HepG2 (cell line): ENCODE data around the gene NOP9. TPM values are rescaled to one million over a fixed set of nuclear protein-coding genes. Genes with fewer than 3 reads are reported as not detected.

ENCODE experiments used
- GFI1 ChIP-seq: sonication (generic); formaldehyde crosslinking; IDR thresholded peaks from 2 replicates; pipeline ENCODE4 v1.5.0; 2020; ENCODE audit warnings: missing genetic modification reagents, mild to moderate bottlenecking, borderline replicate concordance
- HIC2 ChIP-seq: sonication (generic); formaldehyde crosslinking; IDR thresholded peaks from 2 replicates; pipeline ENCODE4 v1.9.0; 2022; ENCODE audit warnings: low read depth, missing genetic modification reagents
- MAFG ChIP-seq: sonication (generic); formaldehyde crosslinking; IDR thresholded peaks from 2 replicates; pipeline ENCODE4 v1.5.1; 2020; ENCODE audit warnings: mild to moderate bottlenecking, missing genetic modification reagents
- MEIS1 ChIP-seq: sonication (generic); formaldehyde crosslinking; IDR thresholded peaks from 2 replicates; pipeline ENCODE4 v1.9.0; 2021; ENCODE audit warnings: mild to moderate bottlenecking, missing genetic modification reagents, moderate library complexity, borderline replicate concordance
- NKX3-1 ChIP-seq: sonication (generic); formaldehyde crosslinking; IDR thresholded peaks from 2 replicates; pipeline ENCODE4 v1.5.0; 2020; ENCODE audit warnings: missing genetic modification reagents
- RFX1 ChIP-seq: fragments of 450-650 bp; IDR thresholded peaks from 2 replicates; pipeline ENCODE4 v1.6.1; 2017
- SMAD3 ChIP-seq: sonication (generic); formaldehyde crosslinking; IDR thresholded peaks from 2 replicates; pipeline ENCODE4 v1.4.0; 2020; ENCODE audit warnings: missing genetic modification reagents
- SNAI1 ChIP-seq: sonication (generic); formaldehyde crosslinking; IDR thresholded peaks from 2 replicates; pipeline ENCODE4 v1.5.0; 2020; ENCODE audit warnings: mild to moderate bottlenecking, missing genetic modification reagents, borderline replicate concordance
- ZMAT3 ChIP-seq: sonication (generic); formaldehyde crosslinking; conservative IDR thresholded peaks from 2 replicates; pipeline ENCODE4 v1.7.0; 2021; ENCODE audit warnings: missing genetic modification reagents
- ZNF276 ChIP-seq: sonication (generic); formaldehyde crosslinking; IDR thresholded peaks from 2 replicates; pipeline ENCODE4 v1.4.0; 2020; ENCODE audit warnings: mild to moderate bottlenecking, low read depth, missing genetic modification reagents
- ZNF512 ChIP-seq: sonication (generic); formaldehyde crosslinking; IDR thresholded peaks from 2 replicates; pipeline ENCODE4 v1.4.0; 2020; ENCODE audit warnings: mild to moderate bottlenecking, missing genetic modification reagents
- ZNF609 ChIP-seq: sonication (generic); formaldehyde crosslinking; IDR thresholded peaks from 2 replicates; pipeline ENCODE4 v1.4.0; 2020; ENCODE audit warnings: mild to moderate bottlenecking, missing genetic modification reagents, borderline replicate concordance
- polyA plus RNA-seq, 8 experiments: library from polyadenylated mRNA; depleted of rRNA in 3 of 8; stranded (reverse) in 7 of 8; unstranded in 1 of 8; fragments of >200 nt; fragmentation: Illumina TruSeq in 4 of 8; extraction: Trizol in 4 of 8; gene quantifications; 2 replicates each; pipeline versions ENCODE4 v1.2.1 to v1.2.3, GENCODE V29; 2011 to 2016; ENCODE audit warnings: low read depth in 4 of 8, missing spikeins in 1 of 8, mixed read lengths in 1 of 8; ENCODE audit not compliant: insufficient read depth in 1 of 8
- total RNA-seq, 5 experiments: library from RNA; depleted of rRNA; stranded (reverse); fragments of >200 nt; fragmentation: Illumina TruSeq; extraction: Trizol; gene quantifications; 2 replicates each; pipeline ENCODE4 v1.2.3, GENCODE V29; 2016; ENCODE audit warnings: low read depth in 1 of 5
- TF ChIP-seq, protein P1 (sequence below): sonication (generic); formaldehyde crosslinking; IDR thresholded peaks from 2 replicates; pipeline ENCODE4 v1.5.0; 2020; ENCODE audit warnings: mild to moderate bottlenecking, missing genetic modification reagents
- TF ChIP-seq, protein P2 (sequence below): sonication (generic); formaldehyde crosslinking; conservative IDR thresholded peaks from 2 replicates; pipeline ENCODE4 v1.5.0; 2020; ENCODE audit warnings: missing genetic modification reagents

The NOP9 gene
- total and polyA plus RNA-seq, 2 of the 13 experiments (the other 11 are each of a cell fraction or from before 2014, with no cell fraction given) = 24.5 to 61.6 TPM

- TF ChIP-seq, protein P1, sequence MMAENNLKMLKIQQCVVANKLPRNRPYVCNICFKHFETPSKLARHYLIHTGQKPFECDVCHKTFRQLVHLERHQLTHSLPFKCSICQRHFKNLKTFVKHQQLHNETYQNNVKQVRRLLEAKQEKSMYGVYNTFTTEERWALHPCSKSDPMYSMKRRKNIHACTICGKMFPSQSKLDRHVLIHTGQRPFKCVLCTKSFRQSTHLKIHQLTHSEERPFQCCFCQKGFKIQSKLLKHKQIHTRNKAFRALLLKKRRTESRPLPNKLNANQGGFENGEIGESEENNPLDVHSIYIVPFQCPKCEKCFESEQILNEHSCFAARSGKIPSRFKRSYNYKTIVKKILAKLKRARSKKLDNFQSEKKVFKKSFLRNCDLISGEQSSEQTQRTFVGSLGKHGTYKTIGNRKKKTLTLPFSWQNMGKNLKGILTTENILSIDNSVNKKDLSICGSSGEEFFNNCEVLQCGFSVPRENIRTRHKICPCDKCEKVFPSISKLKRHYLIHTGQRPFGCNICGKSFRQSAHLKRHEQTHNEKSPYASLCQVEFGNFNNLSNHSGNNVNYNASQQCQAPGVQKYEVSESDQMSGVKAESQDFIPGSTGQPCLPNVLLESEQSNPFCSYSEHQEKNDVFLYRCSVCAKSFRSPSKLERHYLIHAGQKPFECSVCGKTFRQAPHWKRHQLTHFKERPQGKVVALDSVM = no peak
- TF ChIP-seq GFI1 (CRISPR knock-in tag) (no peak), ZNF512 (no peak), NKX3-1 (CRISPR knock-in tag) (no peak), SMAD3 (CRISPR knock-in tag) (peak; percentile 98), HIC2 (peak; percentile 54), MAFG (CRISPR knock-in tag) (no peak), ZNF276 (CRISPR knock-in tag) (peak; percentile 75), SNAI1 (CRISPR knock-in tag) (peak; percentile 91; the same call in 1 of the 2 replicates), RFX1 (no peak), ZMAT3 (peak; percentile 36), MEIS1 (CRISPR knock-in tag) (peak; percentile 96), ZNF609 (peak; percentile 88)
- TF ChIP-seq, protein P2, sequence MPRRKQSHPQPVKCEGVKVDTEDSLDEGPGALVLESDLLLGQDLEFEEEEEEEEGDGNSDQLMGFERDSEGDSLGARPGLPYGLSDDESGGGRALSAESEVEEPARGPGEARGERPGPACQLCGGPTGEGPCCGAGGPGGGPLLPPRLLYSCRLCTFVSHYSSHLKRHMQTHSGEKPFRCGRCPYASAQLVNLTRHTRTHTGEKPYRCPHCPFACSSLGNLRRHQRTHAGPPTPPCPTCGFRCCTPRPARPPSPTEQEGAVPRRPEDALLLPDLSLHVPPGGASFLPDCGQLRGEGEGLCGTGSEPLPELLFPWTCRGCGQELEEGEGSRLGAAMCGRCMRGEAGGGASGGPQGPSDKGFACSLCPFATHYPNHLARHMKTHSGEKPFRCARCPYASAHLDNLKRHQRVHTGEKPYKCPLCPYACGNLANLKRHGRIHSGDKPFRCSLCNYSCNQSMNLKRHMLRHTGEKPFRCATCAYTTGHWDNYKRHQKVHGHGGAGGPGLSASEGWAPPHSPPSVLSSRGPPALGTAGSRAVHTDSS (CRISPR knock-in tag) = no peak
Observed at GRCh38 chr14:24307575-24308341, 8.1 kb downstream of the NOP9 start, which contains the start of gene CIDEB (continued).
